Measurements from ENCODE around the gene TAAR6. TPM values are rescaled to one million over a fixed set of nuclear protein-coding genes. Genes with fewer than 3 reads are reported as not detected.

Gene TAAR6
- total and polyA plus RNA-seq, 9 of the 15 experiments (the other 6 are each of a cell fraction or from before 2014, with no cell fraction given): not detected

DNA sequence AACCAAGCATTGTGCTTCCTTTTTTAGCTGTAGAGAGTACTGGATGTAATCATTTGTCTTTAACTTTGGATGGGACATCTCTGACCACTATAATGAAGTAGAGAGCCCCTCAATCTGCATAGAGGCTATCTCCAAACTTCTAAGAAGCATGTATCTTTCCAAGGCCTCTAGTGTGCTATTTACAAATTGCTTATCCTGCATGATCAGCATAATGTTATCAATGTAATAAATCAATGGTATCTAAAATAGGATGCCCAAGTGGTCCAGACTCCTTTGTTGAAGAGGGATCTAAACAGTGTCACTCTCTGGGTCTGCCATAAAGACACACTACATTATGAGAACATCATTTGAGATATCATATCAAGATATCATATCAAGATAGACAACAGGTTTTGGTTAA is 25.3 kb upstream of the TAAR6 start:
- no TSS peak for BruUV-seq (replicated peaks)
- POLR2A ChIA-PET: interaction anchor here (1.2 kb wide), 2 partner anchors 22 to 270 kb away, joined by 3 to 6 read pairs; no protein-coding TSS in a partner anchor

DNA sequence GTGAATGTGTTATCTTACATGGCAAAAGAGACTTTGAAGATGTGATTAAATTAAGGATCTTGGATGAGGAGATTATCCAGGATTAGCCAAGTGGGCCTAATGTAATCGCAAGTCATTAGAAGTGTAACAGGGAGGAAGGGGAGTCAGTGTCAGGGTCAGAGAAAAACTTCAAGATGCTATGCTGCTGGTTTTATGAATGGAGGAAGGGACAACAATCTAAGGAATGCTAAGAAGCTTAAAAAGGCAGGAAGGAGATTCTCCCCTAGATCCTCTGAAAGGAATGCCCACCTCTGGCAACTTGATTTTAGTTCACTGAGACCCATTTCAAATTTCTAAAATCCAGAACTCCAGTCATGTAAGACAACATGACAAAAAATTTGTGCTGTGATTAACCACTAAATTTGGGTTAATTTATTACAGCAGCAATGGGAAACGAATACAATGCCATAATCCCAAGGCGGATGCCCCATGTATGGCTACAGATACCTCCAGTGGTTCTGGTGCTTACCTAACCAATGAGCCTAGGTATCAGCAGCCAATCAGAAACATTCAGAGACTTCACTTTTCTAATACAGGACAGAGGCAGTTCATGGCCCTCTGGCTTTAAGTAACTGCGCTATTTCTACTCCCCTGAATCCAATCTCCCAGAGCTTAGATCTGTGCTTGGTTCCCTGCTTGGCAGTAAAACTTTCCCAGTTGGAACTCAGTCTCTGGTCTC is 21.2 kb upstream of the TAAR6 start:
- DNase-seq (ENCODE audit: extremely low read depth in 1 of 4, low spot score in 3 of 4) (no peak), FAIRE-seq (no peak), ATAC-seq (no peak)
- Histone ChIP-seq H3K36me3 (ENCODE audit: control insufficient read depth, insufficient read depth, low read length) (no peaks in the 10 kb centered on the region), H3K79me2 (ENCODE audit: control insufficient read depth, insufficient read depth, low read length) (no peaks in the 10 kb centered on the region), H3K9ac (ENCODE audit: insufficient read depth in 1 of 2, low read depth in 2 of 2, low read length in 2 of 2) (no peak overlapping the region), H4K20me1 (replicated peaks; ENCODE audit: control insufficient read depth, insufficient read depth, low read length) (no peaks in the 10 kb centered on the region), H3K9me3 (replicated peaks; ENCODE audit: control insufficient read depth, insufficient read depth, low read depth, low read length) (no peaks in the 10 kb centered on the region), H3K4me1 (replicated peaks in 1 of 2; ENCODE audit: control insufficient read depth in 2 of 2, insufficient read depth in 2 of 2, low read length in 2 of 2) (no peaks in the 10 kb centered on the region), H3K4me2 (ENCODE audit: insufficient read depth, low read length) (no peak overlapping the region), H3K27ac (ENCODE audit: extremely low read depth, low read depth, low read length) (no peak overlapping the region), H3K27me3 (ENCODE audit: control insufficient read depth in 2 of 2, insufficient read depth in 2 of 2, low read length in 2 of 2) (peaks cover 2 to 12% of the 10 kb centered on the region in 2 experiments; a peak in 3 of 5 replicates), H3K9me1 (ENCODE audit: control insufficient read depth, insufficient read depth, low read length) (no peaks in the 10 kb centered on the region), H2AFZ (ENCODE audit: low read depth, low read length) (no peak overlapping the region), H3K4me3 (no peak overlapping the region)
- BruUV-seq (replicated peaks): no TSS peak
- ChIA-PET CTCF (ENCODE audit: low intra/inter-chr PET ratio) (no interaction called here), POLR2A (no interaction called here)
- 1% methylated on average over 4 of the region's 4 CpGs for WGBS (ENCODE audit: insufficient coverage, low coverage, missing lambda C conversion rate)
- in situ Hi-C loops (cut with MboI): loop anchor here (25.0 kb wide), 2 partner anchors 213 to 988 kb away; partner anchors contain the start of gene VNN2
- intact Hi-C loops (cut with micrococcal nuclease): no loop called here
- TF ChIP-seq HNRNPUL1 (IDR thresholded peaks at IDR 0.05; ENCODE audit: low read length): no peak
- TF ChIP-seq ZNF589 (CRISPR knock-in tag; IDR thresholded peaks at IDR 0.05; ENCODE audit: low read depth): no peak
- no peak for TF ChIP-seq ESRRA (IDR thresholded peaks at IDR 0.05; ENCODE audit: borderline replicate concordance, low read depth)
- TF ChIP-seq NCOA1 (IDR thresholded peaks at IDR 0.05; ENCODE audit: low read depth): no peak
- TF ChIP-seq, protein P1, sequence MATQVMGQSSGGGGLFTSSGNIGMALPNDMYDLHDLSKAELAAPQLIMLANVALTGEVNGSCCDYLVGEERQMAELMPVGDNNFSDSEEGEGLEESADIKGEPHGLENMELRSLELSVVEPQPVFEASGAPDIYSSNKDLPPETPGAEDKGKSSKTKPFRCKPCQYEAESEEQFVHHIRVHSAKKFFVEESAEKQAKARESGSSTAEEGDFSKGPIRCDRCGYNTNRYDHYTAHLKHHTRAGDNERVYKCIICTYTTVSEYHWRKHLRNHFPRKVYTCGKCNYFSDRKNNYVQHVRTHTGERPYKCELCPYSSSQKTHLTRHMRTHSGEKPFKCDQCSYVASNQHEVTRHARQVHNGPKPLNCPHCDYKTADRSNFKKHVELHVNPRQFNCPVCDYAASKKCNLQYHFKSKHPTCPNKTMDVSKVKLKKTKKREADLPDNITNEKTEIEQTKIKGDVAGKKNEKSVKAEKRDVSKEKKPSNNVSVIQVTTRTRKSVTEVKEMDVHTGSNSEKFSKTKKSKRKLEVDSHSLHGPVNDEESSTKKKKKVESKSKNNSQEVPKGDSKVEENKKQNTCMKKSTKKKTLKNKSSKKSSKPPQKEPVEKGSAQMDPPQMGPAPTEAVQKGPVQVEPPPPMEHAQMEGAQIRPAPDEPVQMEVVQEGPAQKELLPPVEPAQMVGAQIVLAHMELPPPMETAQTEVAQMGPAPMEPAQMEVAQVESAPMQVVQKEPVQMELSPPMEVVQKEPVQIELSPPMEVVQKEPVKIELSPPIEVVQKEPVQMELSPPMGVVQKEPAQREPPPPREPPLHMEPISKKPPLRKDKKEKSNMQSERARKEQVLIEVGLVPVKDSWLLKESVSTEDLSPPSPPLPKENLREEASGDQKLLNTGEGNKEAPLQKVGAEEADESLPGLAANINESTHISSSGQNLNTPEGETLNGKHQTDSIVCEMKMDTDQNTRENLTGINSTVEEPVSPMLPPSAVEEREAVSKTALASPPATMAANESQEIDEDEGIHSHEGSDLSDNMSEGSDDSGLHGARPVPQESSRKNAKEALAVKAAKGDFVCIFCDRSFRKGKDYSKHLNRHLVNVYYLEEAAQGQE (IDR thresholded peaks at IDR 0.05; ENCODE audit: borderline replicate concordance): no peak
- TF ChIP-seq, protein P1 (CRISPR knock-in tag; IDR thresholded peaks at IDR 0.05; ENCODE audit: low read depth): no peak

More for the DNA sequence above, 25.3 kb upstream of the TAAR6 start:
- Histone ChIP-seq H3K9ac (ENCODE audit: insufficient read depth in 1 of 2, low read depth in 2 of 2, low read length in 2 of 2) (no peak overlapping the region), H3K4me3 (no peak overlapping the region), H3K27me3 (ENCODE audit: control insufficient read depth in 2 of 2, insufficient read depth in 2 of 2, low read length in 2 of 2) (no peaks in the 10 kb centered on the region), H3K9me1 (ENCODE audit: control insufficient read depth, insufficient read depth, low read length) (no peaks in the 10 kb centered on the region), H3K4me1 (replicated peaks in 1 of 2; ENCODE audit: control insufficient read depth in 2 of 2, insufficient read depth in 2 of 2, low read length in 2 of 2) (no peaks in the 10 kb centered on the region), H3K27ac (ENCODE audit: extremely low read depth, low read depth, low read length) (no peak overlapping the region), H3K79me2 (ENCODE audit: control insufficient read depth, insufficient read depth, low read length) (no peaks in the 10 kb centered on the region), H4K20me1 (replicated peaks; ENCODE audit: control insufficient read depth, insufficient read depth, low read length) (no peaks in the 10 kb centered on the region), H2AFZ (ENCODE audit: low read depth, low read length) (no peak overlapping the region), H3K36me3 (ENCODE audit: control insufficient read depth, insufficient read depth, low read length) (no peaks in the 10 kb centered on the region), H3K9me3 (replicated peaks; ENCODE audit: control insufficient read depth, insufficient read depth, low read depth, low read length) (no peaks in the 10 kb centered on the region), H3K4me2 (ENCODE audit: insufficient read depth, low read length) (no peak overlapping the region)
- TF ChIP-seq ZNF146 (CRISPR knock-in tag; IDR thresholded peaks at IDR 0.05; ENCODE audit: unreplicated experiment) (no peak), ZNF316 (IDR thresholded peaks at IDR 0.05) (peak; percentile 10; the same call in 1 of the 2 replicates)
- ATAC-seq (no peak), DNase-seq (ENCODE audit: extremely low read depth in 1 of 4, low spot score in 3 of 4) (no peak), FAIRE-seq (no peak)
- in situ Hi-C loops (cut with MboI): loop anchor here (25.0 kb wide), 2 partner anchors 217 to 992 kb away; partner anchors contain the start of gene VNN2
- CTCF ChIA-PET (ENCODE audit: low intra/inter-chr PET ratio): no interaction called here
- intact Hi-C loops (cut with micrococcal nuclease): no loop called here
